NCI-H2081 (cell line): ENCODE results near the gene TMEM212.
"Not testable (repeated sequence)": the region's sequence is repeated elsewhere in the genome, so short reads cannot be mapped to it uniquely, and the experiment has no call there.

Source experiments
- DNase-seq, 2 experiments: peaks; one replicate each; lab custom pipeline; 2025; lab: John Stamatoyannopoulos, UW

The TMEM212 gene

GRCh38 chr3:171834461-171834801, 8.7 kb upstream of the TMEM212 start:
- DNase-seq: no peak

DNA sequence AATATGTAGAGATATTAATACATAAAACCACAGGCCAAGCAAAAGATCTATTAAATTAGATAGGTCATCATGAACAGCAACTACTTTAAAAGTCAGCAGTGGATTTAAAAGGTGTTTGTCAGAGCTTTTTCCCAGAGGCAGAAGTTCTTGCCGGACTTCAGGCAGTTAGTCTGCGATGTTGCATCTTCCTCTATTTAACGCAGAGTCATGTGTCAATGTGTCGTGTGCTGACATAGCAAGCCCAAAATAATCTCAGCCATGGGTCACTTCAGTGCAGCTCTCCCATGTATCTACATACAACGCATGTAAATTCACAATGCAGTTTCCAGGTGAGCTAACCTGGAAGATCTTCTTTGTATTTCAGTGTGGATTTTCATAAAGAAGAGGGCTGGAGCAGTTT, 8.0 kb upstream of the TMEM212 start:
- DNase-seq: no peak

DNA sequence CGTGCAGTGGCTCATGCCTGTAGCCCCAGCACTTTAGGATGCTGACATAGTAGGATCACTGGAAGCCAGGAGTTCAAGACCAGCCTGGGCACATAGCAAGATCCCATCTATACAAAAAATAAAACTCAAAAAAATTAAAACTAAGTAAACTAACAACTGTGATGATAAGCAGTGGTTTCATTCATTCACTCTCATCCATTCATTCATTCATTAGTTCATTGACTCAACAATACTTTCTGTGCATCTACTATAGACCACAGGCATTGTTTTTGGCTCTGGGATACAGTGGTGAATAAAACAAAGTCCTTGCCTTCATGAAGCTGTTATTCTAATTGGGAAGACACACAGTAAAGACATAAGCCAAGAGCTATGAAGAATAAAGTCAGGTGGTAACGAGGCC, 7.5 kb upstream of the TMEM212 start:
- no peak for DNase-seq

DNA sequence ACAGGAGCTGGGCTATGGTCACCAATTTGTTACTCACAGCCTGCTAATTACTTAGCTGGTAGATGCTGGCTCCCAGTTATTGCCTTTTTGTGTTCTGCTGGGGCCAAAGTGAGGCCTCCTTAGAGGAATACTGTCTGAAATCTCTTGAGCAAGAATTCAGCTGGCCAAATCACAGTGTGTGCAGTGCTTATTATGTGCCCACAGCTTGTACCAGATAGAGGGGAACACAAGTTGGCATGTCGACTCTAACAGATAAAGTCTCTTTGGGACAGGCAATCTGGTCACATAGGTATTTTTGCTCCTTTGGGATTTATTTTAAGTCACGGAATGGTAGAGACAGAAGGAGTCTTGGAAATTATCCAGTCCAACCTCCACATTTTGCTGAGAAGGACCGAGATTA, 6.3 kb upstream of the TMEM212 start:
- DNase-seq: no peak

DNA sequence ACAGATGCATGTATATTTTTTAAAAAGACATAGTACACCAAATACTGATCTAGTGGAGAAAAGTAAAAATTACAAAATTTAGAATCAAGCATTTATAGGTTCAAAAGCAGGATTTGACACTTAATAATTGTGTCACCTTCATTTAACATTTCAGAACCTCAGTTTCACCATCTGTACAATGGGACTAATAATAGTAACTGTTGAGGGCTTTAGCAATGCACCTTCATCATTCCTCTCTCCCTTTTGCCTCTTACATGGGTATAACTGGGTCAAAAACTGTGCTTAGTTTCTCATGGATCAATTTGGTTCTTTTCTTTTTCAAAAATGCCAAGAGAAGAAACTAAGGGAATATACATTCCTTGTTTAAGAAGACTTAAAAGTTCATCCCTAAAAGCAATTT, 5.5 kb upstream of the TMEM212 start:
- no peak for DNase-seq

GRCh38 chr3:171838218-171838720, 4.9 kb upstream of the TMEM212 start:
- no peak for DNase-seq

DNA sequence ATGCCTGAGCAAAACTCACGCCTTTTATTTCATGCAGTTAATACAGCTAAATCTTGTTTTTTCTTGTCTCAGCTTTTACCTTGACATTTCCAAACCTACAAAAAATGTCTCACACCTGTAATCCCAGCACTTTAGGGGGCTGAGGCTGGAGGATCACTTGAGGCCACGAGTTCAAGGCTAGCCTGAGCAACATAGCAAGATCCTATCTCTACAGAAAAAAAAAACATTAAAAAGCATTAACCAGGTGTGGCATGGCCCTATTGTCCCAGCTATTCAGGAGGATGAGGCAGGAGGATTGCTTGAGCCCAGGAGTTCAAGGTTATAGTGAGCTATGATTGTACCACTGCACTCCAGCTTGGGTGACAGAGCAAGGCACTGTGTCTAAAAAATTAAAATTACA, 3.9 kb upstream of the TMEM212 start:
- DNase-seq: no peak

DNA sequence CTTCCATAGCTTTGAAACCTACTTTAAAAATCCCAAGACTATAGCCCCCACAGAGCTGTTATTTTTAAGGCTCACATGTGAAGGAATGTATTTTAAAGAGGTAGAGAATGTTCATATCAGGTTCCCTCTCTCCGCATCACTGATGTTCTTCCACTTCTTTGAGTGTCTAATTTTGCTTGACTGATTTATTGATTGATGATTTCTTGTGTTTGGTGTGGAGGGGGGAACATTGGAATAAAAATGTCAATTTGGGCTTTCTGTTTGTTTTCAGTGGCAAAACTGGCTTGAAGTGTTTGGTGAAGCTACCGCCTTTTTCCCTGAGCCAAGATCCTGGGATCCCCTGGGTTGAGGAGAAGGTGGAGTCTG, 2.7 kb upstream of the TMEM212 start:
- DNase-seq: no peak

GRCh38 chr3:171840811-171841619, 2.1 kb upstream of the TMEM212 start:
- no peak for DNase-seq

GRCh38 chr3:171841620-171842000, 1.5 kb upstream of the TMEM212 start:
- no peak for DNase-seq

GRCh38 chr3:171844873-171845272, 1.7 kb downstream of the TMEM212 start:
- no peak for DNase-seq

DNA sequence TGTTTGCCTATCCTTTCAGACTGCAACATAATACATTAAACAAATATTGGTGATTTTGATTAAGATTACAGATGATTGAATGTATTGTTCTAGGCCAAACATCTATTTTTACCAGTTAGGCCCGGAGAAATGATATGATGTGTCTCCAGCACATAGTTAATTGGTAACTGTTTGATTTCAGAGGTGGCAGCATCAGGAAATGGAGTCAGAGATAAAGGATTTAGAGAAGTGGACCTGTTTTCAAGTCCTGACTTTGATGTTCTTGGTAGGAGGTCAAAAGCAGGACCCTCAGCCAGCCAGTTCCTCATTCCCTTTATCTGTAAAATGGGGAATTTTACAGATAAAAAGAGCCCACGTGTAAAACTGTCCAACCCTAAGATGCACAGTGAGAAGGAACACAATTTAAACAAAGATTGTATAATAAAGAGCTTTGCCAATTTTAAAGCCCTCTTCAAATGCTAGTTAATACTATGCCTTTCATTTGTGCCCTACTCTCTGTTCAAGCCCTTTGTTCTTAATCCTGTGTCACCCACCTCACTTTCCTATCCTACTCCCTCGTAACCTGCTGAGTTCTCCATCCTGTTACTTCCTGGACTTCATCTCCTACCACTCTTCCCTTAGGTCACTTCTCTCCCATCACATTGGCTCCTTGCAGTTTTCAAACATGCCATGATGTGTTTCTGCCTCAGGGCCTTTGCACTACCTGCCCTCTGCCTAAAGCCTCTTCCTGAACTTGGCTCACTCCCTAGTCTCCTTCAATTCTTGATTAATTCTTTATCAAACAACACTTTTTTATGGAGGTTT, 2.5 kb downstream of the TMEM212 start:
- no peak for DNase-seq

- DNase-seq: no peak
Measured at GRCh38 chr3:171846597-171846996, 3.4 kb downstream of the TMEM212 start.

DNA sequence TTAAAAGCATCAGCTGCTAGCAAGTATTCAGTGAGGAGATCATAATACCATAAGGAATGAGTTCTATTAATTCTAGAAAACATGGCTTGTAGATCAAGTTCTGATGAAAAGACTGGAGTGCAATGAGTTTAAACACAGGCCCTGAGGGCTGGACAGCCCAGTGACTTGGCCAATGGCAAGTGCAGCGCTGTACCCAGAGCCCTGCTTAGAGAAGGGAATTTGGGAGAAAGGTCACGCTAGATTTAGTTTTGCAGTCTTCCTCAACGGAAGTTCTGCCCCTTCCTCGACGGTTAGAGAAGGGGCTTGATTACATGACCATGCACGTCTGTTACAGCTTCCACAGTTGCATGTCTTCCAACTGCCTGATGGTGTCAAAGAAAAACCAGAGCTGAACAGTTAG, 4.0 kb downstream of the TMEM212 start:
- no peak for DNase-seq

- DNase-seq: no peak
Measured at GRCh38 chr3:171847595-171848259, 4.6 kb downstream of the TMEM212 start.

GRCh38 chr3:171849617-171850319, 6.6 kb downstream of the TMEM212 start:
- no peak for DNase-seq

- no peak for DNase-seq
Measured at GRCh38 chr3:171850320-171850959, 7.3 kb downstream of the TMEM212 start.

- no peak for DNase-seq
Measured at GRCh38 chr3:171850960-171851659, 8.0 kb downstream of the TMEM212 start.

DNA sequence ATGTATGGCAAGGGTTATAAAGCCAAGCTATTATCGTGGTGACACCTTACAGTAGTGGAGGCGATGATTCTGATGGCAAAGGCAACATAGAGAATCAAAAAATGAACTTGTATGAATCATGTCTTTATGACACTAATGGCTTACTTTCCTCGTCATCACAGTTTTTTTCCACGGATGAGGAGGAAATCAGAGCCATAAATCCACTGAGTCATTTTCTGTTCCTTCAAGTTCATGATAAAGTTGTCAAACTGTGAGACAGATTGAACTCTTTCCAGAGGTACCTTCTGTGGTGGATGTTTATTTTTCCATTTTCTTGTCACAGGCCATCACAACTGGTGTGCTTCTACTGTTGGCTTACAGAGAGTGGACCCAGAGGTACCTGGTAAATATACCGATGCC, 8.5 kb downstream of the TMEM212 start:
- no peak for DNase-seq

- DNase-seq: peak in 1 of 2 experiments; percentile 16
Measured at GRCh38 chr3:171854649-171855305, 11.6 kb downstream of the TMEM212 start.

DNA sequence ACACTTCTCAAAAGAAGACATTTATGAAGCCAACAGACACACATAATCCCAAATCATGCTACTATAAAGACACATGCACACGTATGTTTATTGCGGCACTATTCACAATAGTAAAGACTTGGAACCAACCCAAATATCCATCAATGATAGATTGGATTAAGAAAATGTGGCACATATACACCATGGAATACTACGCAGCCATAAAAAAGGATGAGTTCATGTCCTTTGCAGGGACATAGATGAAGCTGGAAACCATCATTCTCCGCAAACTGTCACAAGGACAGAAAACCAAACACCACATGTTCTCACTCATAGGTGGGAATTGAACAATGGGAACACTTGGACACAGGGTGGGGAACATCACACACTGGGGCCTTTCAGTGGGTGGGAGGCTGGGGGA, 15.6 kb downstream of the TMEM212 start:
- DNase-seq: not testable (repeated sequence)
